GM12891 (cell line): Measurements from ENCODE around the gene SNAI3.

Source experiments
- POLR2A ChIP-seq: IDR thresholded peaks from 2 replicates; pipeline ENCODE4 v1.6.1; 2011; ENCODE audit warnings: low read depth, low read length, control low read depth
- POLR2AphosphoS5 ChIP-seq: IDR thresholded peaks from 2 replicates; pipeline ENCODE4 v1.6.1; 2011; ENCODE audit warnings: low read depth, low read length, control low read depth
- TAF1 ChIP-seq: IDR thresholded peaks from 2 replicates; pipeline ENCODE4 v1.6.1; 2011; ENCODE audit warnings: low read depth, low read length, control low read depth

DNA sequence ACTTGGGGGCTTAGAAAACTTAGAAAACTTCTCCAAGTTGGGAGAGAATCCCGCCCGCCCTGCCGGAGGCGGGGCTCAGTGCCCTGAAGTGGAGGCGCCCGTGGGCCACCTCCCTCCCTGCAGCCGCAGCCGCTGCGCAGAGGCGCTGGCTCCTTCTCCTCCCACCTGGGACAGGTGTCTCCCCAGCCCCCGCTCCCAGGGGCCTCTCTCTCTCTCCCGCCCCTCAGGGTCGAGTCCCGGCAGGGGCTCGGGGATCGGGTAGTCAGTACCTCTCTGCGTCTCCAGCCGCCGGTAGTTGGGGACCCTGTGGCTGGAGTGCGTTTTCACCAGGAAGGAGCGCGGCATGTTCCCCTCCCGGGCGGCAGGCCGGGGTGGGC, 257 bp downstream of the SNAI3 start:
- TF ChIP-seq POLR2A (no peak), POLR2AphosphoS5 (no peak), TAF1 (no peak)
